GM13977 (cell line): ENCODE data around the gene PAIP1.
A peak's percentile ranks its signal among the peaks of the same experiment; 100 is the strongest.

Experiments used
- DNase-seq: peaks from one replicate; pipeline ENCODE4 v3.0.0; 2012; ENCODE audit warnings: low spot score
- in situ Hi-C: fragments of 300-500 bp; cut with MboI; formaldehyde crosslinking; loops from one replicate; pipeline ENCODE4 v1.12.0; 2022; ENCODE audit warnings: low sequenced_read_pairs, low pct_unique_long_range_greater_than_20kb, mixed read lengths, inconsistent platforms; ENCODE audit not compliant: unreplicated experiment
- TF ChIP-seq, protein P1 (sequence below): IDR thresholded peaks from 2 replicates; pipeline ENCODE4 v1.5.1; 2012; ENCODE audit warnings: mild to moderate bottlenecking, control low read depth; ENCODE audit not compliant: insufficient read depth; ENCODE audit errors: extremely low read depth, missing control alignments

The PAIP1 gene

DNA sequence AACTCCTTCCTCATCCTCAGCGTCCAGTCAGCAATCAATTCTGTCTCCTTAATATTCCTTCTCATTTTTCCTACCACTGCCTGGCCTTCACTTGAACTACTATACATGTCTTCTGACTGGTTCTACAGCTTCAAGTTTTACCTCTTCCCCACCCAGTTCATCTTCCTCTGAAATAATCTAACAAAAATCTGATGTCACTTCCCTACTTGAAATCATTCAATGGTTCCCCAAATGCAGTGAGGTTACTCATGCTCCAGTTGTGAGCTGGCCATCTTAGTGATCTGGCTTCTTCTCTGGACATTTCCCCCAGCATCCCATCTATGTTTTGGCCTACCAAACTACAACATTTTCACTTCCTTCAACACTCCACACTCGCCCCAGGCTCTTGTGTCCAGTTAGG, 58.3 kb downstream of the PAIP1 start:
- in situ Hi-C loops: no loop called here
- TF ChIP-seq, protein P1, sequence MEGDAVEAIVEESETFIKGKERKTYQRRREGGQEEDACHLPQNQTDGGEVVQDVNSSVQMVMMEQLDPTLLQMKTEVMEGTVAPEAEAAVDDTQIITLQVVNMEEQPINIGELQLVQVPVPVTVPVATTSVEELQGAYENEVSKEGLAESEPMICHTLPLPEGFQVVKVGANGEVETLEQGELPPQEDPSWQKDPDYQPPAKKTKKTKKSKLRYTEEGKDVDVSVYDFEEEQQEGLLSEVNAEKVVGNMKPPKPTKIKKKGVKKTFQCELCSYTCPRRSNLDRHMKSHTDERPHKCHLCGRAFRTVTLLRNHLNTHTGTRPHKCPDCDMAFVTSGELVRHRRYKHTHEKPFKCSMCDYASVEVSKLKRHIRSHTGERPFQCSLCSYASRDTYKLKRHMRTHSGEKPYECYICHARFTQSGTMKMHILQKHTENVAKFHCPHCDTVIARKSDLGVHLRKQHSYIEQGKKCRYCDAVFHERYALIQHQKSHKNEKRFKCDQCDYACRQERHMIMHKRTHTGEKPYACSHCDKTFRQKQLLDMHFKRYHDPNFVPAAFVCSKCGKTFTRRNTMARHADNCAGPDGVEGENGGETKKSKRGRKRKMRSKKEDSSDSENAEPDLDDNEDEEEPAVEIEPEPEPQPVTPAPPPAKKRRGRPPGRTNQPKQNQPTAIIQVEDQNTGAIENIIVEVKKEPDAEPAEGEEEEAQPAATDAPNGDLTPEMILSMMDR: no peak
- DNase-seq: no peak

GRCh38 chr5:43497311-43498104, 59.4 kb downstream of the PAIP1 start:
- DNase-seq: no peak
- in situ Hi-C loops: no loop called here

DNA sequence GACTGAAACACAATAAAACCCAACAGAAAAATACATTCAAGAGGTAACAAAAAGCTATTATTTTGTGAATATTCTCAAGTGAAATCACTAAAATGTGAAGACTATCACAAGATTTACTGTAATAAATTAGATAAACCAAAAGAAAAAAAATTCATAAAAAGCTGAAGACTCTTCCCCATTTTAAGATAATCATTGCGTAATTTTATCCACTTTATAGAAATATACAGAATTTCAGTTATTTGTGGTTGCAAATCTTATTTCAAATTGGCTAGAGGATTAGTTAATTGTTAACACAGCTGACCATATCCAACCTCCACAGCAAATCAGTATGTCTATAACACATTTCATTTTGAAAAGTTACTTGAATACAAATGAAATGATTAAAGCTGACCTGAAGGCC, 65.6 kb downstream of the PAIP1 start:
- in situ Hi-C loops: no loop called here
- TF ChIP-seq, protein P1: no peak
- DNase-seq: no peak

More at GRCh38 chr5:43497311-43498104, 59.4 kb downstream of the PAIP1 start:
- TF ChIP-seq, protein P1: no peak

- TF ChIP-seq, protein P1: no peak
- in situ Hi-C loops: no loop called here
- DNase-seq: no peak
These were observed 70.5 kb downstream of the PAIP1 start for GRCh38 chr5:43486353-43486752.

DNA sequence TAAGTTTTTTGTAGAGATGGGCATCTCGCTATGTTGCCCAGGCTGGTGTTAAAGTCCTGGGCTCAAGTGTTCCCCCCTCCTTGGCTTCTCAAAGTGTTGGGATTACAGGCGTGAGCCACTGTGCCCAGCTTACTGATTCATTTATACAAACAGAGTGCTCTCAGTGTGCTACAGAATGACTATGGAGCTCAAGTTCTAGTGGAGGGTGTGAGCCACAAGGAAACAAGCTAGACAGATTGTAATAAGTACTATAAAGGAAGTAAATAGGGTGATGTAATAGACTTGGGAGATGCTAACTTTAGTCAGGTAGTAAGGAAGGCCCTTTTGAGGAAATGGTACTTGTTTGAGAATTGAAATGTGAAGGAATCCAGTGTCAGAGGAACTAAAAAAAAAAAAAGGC, 71.5 kb downstream of the PAIP1 start:
- TF ChIP-seq, protein P1: no peak
- in situ Hi-C loops: no loop called here
- no peak for DNase-seq

DNA sequence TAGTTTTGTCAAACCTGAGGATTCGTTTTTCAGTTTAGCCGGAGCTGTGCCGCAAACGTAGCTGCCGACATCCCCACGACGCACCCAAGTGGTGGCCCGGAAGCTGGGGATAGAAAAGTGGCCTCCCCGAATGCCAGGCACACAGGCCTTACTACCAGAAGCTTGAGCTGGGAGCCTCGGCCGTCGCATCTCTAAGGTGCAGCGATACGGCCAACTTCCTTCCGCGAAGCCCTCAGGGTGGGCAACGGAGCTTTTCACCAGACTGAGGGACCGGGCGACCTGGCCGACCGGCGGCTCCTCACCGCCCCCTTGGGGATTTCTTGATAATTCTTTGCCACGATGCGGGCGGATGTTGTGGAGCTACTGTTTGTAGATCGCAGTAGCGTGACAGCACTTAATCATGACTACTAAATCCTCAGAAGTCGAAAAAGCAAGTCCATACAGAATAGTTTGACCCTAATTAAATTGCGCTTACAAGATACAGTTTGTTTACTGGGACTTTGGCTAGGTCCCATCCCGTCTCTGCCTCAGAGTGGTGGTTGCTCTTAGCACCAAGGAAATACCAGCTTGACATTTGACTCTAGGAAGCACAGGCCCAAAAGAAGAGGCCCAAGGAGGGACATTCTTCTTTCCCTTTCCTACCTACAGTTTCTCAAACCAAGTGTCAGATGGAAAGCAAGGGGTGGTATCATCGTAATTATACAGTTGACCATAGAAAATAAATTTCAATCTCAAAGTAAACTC, 72.6 kb downstream of the PAIP1 start:
- in situ Hi-C loops: no loop called here
- TF ChIP-seq, protein P1: peak; percentile 70
- DNase-seq: peak; percentile 83
